ENCODE data around the gene SLC37A3.

SLC37A3 gene

DNA sequence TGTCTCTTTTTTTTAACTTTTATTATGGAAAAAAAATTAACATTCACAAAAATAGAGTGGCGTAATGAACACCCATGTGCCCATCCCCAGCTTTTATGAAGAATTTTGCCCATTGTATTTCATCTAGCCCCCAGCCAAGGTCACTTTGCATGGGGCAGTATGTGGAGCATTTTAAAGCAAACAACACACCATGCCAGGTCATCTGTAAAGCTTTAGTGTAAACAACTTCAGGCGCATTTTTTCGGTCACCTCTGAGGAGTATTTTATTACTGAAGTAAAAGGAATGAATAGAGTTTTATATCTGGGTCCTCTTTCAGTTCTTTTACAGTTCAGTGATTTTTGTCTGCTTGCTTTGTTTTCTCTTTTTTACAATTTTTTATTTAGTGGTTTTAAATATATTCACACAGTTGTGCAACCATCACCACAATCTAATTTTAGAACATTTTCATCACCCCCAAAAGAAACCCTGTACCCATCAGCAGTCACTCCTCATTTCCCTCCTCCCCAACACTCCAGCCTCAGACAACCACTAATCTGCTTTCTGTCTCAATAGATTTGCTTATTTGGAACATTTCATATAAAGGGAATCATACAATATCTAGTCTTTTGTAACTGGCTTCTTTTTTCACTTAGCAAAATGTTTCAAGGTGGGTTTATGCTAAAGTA is 87.9 kb downstream of the SLC37A3 start:
- no peak for DNase-seq

DNA sequence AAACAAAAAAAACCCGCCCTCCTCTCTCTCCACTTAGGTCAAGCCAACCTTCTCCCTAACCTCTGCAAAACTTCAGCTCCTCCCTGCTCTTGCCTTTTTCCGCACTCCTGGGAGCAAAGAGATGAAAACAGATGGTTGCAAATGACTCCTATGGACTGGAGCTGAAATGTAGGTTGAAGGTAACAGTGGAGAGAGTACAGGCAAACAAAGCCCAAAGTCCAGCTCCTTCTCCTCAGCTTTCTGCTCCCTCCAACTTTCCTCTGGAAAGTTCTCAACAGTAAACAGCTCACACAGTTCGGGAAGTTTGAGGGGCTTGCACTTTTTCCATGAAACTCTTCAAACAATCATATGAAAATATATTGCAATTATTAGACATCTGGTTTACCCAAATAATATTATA is 90.3 kb downstream of the SLC37A3 start:
- DNase-seq, result no peak

DNA sequence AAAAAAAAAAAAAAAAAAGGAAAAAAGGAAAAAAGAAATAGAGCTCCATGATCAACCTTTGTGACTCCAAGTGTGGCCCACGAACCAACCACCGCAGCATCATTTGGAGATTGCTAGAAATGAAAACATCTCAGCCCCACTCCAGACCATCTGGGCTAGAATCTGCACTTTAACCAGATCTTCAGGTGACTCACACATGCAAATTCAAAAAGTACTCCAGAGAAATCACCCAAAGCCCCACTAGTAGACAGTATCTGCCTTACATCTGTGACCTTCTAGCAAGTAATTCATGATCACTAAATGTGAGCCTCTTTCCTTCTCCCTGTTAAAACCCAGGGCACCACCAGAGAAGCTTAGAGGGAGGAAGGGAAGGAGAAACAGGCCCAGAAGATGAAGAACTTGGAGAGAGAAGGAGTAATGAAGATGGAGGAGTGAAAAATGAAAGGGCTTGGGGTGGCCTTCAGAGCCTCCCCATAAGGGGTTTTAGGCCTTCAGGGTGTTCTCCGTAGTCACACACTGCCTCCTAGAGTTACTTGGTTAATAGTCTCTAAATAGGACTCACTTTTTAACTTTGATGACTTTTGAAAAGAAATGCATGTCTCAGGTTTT is 94.0 kb downstream of the SLC37A3 start:
- DNase-seq, result peak; percentile 7 to 26

DNA sequence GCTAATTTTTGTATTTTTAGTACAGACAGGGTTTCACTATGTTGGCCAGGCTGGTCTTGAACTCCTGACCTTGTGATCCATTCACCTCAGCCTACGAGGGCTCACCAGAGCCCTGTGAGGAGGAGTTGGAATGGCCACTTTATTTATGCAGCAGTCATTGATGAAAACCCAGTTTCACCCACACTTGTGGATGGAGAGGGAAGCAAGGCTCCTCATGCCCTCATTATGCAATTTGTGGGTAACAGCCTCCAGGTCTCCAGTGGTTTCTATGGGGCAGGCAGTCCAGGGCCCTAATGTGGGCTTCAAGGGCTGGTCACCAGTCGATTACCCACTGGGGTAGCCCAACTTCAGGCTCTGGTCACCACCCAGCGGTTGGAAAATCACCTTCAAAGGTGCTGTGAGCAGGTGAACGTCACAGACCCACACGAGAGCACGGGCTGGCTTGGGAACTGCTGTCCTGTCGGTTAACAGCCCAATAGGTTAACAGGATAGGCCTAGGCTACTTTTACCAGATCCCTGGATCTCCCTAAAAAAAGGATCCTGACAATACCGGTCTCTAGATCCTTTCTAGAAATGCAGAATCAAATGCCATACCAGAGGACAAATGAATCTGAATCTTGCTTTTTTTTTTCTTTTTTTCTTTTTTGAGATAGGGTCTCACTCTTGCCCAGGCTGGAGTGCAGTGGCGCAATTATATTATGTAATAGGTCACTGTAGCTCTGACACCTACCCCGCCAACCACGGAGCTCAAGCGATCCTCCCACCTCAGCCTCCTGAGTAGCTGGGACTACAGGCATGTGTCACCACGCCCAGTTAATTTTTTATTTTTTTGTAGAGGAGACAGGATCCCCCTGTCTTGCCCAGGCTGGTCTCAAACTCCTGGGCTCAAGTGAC is 97.8 kb downstream of the SLC37A3 start:
- no peak for DNase-seq

DNA sequence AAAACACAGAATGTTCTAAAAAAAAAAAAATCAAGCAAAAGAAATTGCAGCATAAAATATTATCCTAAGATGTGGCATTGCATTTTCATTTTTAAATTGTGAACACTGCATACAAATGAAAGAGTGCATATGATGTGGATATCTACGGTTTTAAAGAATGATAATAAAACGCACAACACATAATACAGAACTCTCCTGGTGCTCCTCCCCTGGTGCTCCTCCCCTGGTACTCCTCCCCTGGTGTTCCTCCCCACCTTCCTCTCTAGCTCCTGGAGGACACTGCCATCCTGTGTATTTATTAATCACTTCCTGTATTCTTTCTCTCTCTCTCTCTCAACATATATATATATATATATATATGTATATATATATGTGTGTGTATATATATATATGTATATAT is 100.1 kb downstream of the SLC37A3 start:
- no peak for DNase-seq

DNA sequence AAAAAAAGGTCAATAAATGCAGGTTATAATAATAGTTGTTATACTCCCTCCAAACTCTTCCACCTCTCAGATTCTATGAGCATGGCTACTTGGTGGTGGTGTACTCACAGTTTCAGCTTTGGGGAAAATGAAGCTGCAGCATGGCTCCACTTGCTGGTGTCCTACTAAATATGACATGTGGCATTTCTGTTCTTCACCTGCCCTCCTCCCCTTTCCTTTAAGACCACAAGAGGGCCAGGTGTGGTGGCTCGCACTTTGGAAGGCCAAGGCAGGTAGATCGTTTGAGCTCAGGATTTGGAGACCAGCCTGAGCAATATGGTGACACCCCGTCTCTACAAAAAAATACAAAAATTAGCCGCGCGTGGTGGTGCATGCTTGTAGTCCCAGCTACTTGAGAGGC is 101.1 kb downstream of the SLC37A3 start:
- DNase-seq, result no peak

DNA sequence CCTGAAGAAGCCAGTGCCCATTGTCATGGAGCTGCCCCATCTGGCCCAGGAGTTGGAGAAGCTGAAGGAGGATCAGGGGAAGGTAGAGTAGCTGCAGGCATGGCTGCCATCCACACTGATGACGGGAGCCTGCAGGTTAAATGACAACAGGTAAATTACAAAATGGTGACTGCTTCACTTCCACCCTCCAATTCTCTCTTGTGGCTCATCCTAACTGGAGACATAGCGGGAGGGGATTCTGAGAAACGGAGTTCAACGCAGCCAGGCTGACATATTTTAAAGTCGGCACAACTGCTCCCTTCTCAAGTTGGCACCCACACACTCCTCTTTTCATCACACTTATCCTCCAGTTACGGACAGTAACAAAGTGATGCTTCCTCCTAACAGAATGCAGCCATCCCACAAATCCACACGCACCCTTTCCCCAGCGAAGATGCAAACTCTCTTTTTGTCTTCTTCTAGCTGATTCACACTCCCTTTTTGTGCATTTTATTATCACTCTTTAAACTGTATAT is 103.0 kb downstream of the SLC37A3 start:
- DNase-seq, result no peak

DNA sequence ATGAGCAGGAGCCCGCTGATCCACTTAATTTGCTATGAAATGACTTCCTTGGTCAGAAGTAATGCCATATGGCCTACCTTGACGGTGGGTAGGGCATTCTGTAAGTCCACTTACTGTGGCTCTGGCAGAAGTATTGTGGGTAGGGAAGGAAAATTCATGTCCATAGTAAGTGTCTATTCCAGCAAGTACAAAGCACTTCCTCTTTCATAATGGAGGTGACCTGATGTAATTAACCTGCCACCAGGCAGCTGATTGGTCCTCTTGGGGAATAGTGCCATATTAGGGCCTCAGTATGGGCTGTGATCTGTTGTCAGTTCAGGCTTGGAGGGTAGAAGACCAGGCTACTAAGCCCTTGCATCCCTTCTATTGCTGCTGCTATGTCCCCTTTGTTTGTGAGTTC is 103.9 kb downstream of the SLC37A3 start:
- no peak for DNase-seq

DNA sequence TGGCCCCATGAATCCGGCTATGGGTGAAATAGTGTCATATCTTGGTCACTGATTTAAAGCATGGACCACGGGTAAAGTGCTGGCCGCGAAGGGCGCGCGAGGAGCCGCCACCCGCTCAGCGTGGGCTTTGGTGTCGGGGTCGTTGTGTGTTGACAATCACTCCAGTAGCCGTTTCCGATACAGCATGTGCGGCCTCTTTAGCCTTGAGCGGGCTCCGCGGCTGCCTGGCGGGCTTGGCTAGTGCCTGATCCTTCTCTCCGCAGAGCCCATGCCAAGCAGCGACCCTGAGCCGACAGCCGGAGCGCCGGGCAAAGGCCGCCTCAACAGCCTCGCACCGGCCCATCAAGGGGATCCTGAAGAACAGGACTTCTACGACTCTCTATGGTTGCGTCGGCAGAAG is 105.9 kb downstream of the SLC37A3 start:
- no peak for DNase-seq

DNA sequence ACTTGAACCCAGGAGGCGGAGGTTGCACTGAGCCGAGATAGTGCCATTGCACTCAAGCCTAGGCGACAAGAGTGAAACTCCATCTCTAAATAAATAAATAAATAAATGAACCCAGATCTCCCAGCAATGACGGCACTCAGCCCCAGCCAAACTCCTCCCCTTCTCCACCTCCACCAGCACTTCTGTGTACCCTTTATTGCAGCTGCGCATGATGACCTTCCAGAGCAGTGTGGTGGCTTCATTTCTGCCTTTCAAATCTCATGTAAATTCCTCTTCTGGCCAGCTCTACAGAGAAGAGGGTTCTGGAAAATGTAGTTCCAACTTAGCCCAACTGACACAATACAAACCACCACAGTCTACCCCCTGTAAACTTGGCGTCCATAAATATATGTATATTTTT is 108.5 kb downstream of the SLC37A3 start:
- no peak for DNase-seq

DNA sequence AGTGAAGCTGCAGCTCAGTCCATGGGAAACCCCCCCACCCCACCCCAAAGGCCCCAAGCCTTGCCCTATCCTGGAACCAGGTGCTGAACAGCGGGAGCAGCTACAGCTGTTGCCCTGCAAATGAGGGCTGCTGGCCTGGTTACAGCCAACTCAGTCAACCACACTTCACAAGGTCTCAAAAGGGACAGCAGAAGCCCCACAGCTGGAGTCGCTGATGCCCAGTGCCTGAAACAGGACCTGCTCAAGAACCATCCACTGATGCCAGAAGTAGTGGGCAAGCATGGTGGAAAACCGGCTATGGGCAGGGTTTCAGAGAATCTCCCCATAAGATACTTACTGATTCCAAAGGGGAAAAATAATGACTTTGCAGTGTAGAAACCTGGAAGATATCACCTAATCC is 110.3 kb downstream of the SLC37A3 start:
- no peak for DNase-seq

DNA sequence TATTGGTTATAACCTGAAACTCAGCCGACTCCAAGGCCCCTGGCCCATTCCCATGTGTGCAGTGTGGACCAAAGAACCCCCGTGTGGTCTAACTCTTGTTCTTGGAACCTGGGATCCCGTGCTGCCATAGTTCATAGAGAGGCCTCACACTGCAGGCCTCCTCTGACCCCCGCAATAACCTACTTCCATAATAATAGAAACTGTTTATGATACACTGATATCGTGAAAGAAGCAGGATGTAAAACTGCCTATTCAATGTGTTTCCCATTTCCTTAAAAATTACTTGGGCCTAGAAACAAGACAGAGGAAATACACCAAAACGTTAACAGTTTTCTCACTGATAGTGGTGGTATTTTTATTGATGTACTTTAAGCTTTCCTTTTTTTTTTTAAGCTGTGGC is 112.4 kb downstream of the SLC37A3 start:
- no peak for DNase-seq

DNA sequence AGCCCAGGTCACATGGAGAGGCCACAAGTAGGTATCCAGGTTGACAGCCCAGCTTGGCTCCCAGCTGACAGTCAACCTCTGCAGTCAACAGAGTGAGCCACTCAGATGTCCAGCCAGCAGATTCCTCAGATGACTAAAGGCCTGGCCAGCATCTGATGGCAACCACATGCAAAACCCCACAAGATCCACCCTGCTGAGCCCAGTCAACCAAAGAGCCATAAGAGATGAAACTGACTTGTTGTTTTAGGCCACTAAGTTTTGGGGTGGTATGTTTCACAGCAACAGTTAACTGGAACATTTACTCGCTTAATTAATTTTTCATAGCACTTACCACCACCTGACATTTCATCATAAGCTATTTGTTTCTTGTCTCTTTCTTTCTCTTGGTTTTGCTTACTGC is 114.3 kb downstream of the SLC37A3 start:
- no peak for DNase-seq

Measured in AML-193 (cell line).